GM12878 (cell line): Measurements from ENCODE around the gene HTR3E. TPM values are rescaled to one million over a fixed set of nuclear protein-coding genes. Genes with fewer than 3 reads are reported as not detected.

Experiments used
- BMI1 ChIP-seq: fragments of 450-650 bp; IDR thresholded peaks from 2 replicates; pipeline ENCODE4 v1.6.1; 2016; ENCODE audit warnings: mild to moderate bottlenecking, moderate library complexity, borderline replicate concordance
- CEBPZ ChIP-seq: fragments of 150-350 bp; IDR thresholded peaks from 2 replicates; pipeline ENCODE4 v1.6.1; 2016; ENCODE audit warnings: low read depth, low read length
- CHD4 ChIP-seq: fragments of 200-600 bp; sonication (generic); IDR thresholded peaks from 2 replicates; pipeline ENCODE4 v1.6.1; 2016; ENCODE audit warnings: mild to moderate bottlenecking
- GABPA ChIP-seq: IDR thresholded peaks from 2 replicates; pipeline ENCODE4 v1.6.1; 2014; ENCODE audit warnings: antibody characterized with exemption, low read depth, mild to moderate bottlenecking, inconsistent platforms
- IRF4 ChIP-seq: IDR thresholded peaks from 2 replicates; pipeline ENCODE4 v1.6.1; 2011; ENCODE audit warnings: low read depth, low read length
- MYB ChIP-seq: fragments of 150-350 bp; IDR thresholded peaks from 2 replicates; pipeline ENCODE4 v1.6.1; 2014; ENCODE audit warnings: mild to moderate bottlenecking, low read depth, low read length, borderline replicate concordance
- NFXL1 ChIP-seq: fragments of 450-650 bp; IDR thresholded peaks from 2 replicates; pipeline ENCODE4 v1.6.1; 2017; ENCODE audit warnings: antibody characterized with exemption, mild to moderate bottlenecking, borderline replicate concordance
- NFYA ChIP-seq: IDR thresholded peaks from 2 replicates; pipeline ENCODE4 v1.6.1; 2011; ENCODE audit warnings: low read depth, mild to moderate bottlenecking, low read length, improper control_type of control experiment, borderline replicate concordance
- NFYB ChIP-seq: IDR thresholded peaks from 2 replicates; pipeline ENCODE4 v1.6.1; 2011; ENCODE audit warnings: low read depth, mild to moderate bottlenecking, low read length, improper control_type of control experiment, moderate library complexity; ENCODE audit not compliant: insufficient read depth
- polyA plus RNA-seq, 11 experiments: library from polyadenylated mRNA; depleted of rRNA in 4 of 11; unstranded in 6 of 11; stranded (reverse) in 5 of 11; fragments of >200 nt; fragmentation: Nextera tagmentation in 4 of 11; fragmentation: Illumina TruSeq in 1 of 11; extraction: Ambion mirVana in 4 of 11; extraction: Trizol in 1 of 11; gene quantifications; 1 replicate in 1 of 11; 2 replicates in 10 of 11; pipeline versions ENCODE4 v1.2.1 to v1.2.3, GENCODE V29; 2011 to 2016; ENCODE audit warnings: inconsistent platforms in 2 of 11, missing spikeins in 2 of 11, low read depth in 1 of 11
- total RNA-seq, 4 experiments: library from RNA; depleted of rRNA in 3 of 4; stranded (reverse); fragments of >200 nt in 3 of 4; fragmentation: Illumina TruSeq in 1 of 4; extraction: Trizol in 1 of 4; gene quantifications; 2 replicates each; pipeline versions ENCODE4 v1.2.1 to v1.2.3, GENCODE V29; 2013 to 2021
- TF ChIP-seq, protein P1 (sequence below): fragments of 450-650 bp; IDR thresholded peaks from 2 replicates; pipeline ENCODE4 v1.6.1; 2018; ENCODE audit warnings: mild to moderate bottlenecking, low read depth, moderate library complexity; ENCODE audit not compliant: partially characterized antibody
- TF ChIP-seq, protein P2 (sequence below): fragments of 450-650 bp; IDR thresholded peaks from 2 replicates; pipeline ENCODE4 v1.6.1; 2014; ENCODE audit warnings: mild to moderate bottlenecking
- TF ChIP-seq, protein P3 (sequence below): fragments of 450-650 bp; IDR thresholded peaks from 2 replicates; pipeline ENCODE4 v1.6.1; 2017; ENCODE audit warnings: mild to moderate bottlenecking
- TF ChIP-seq, protein P4 (sequence below): IDR thresholded peaks from 2 replicates; pipeline ENCODE4 v1.6.1; 2011; ENCODE audit warnings: mild to moderate bottlenecking, low read depth, low read length, moderate library complexity; ENCODE audit not compliant: insufficient replicate concordance
- TF ChIP-seq, protein P5 (sequence below): fragments of 450-650 bp; IDR thresholded peaks from 2 replicates; pipeline ENCODE4 v1.6.1; 2016; ENCODE audit warnings: mild to moderate bottlenecking

The HTR3E gene
- total and polyA plus RNA-seq, 10 of the 15 experiments (the other 5 are each of a cell fraction or from before 2014, with no cell fraction given) = not detected

DNA sequence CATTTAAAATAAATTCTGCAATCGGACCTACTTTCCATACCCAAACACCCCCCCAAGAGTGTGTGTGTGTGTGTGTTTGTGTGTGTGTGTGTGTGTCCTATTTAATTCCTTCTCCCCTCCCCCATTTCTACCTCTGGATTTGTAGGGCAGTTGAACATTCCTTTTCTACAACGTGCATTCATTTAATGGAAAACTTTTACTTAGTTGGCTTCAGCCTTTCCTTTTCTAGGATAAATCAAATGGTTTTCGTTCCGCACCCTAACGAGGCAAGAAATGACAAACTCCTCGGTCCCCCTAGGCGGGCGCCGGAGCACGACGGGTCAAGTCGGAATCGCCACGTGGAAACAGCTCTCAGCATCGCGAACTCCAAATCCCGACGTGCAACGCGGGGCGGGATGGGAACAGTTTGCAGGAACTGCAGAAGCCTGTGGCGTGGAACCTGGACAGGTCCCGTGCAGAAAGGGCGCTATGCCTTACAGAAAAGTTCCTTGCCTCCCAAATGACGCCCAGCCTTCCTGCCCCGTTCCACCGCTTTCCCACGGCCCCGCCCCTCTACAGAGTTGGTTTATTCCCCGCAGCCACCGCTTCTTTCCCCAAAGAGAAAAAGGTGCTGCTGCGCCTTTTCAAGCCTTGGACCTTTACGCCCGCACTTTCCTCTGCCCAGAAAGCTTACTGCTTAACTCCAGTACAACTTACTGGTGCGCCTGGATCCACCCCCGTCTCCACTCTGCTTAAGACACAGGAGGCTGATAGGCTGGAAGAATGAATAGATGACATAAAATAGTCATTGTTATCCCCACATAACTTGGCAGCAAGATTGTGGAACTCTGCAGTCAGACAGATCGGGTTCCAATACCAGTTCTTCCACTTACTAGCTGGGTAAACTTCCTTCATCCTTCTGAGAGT, 37.2 kb downstream of the HTR3E start (continued):
- TF ChIP-seq NFYA = no peak
- no peak for TF ChIP-seq MYB
- TF ChIP-seq, protein P1, sequence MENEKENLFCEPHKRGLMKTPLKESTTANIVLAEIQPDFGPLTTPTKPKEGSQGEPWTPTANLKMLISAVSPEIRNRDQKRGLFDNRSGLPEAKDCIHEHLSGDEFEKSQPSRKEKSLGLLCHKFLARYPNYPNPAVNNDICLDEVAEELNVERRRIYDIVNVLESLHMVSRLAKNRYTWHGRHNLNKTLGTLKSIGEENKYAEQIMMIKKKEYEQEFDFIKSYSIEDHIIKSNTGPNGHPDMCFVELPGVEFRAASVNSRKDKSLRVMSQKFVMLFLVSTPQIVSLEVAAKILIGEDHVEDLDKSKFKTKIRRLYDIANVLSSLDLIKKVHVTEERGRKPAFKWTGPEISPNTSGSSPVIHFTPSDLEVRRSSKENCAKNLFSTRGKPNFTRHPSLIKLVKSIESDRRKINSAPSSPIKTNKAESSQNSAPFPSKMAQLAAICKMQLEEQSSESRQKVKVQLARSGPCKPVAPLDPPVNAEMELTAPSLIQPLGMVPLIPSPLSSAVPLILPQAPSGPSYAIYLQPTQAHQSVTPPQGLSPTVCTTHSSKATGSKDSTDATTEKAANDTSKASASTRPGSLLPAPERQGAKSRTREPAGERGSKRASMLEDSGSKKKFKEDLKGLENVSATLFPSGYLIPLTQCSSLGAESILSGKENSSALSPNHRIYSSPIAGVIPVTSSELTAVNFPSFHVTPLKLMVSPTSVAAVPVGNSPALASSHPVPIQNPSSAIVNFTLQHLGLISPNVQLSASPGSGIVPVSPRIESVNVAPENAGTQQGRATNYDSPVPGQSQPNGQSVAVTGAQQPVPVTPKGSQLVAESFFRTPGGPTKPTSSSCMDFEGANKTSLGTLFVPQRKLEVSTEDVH = no peak
- no peak for TF ChIP-seq CEBPZ
- TF ChIP-seq, protein P2, sequence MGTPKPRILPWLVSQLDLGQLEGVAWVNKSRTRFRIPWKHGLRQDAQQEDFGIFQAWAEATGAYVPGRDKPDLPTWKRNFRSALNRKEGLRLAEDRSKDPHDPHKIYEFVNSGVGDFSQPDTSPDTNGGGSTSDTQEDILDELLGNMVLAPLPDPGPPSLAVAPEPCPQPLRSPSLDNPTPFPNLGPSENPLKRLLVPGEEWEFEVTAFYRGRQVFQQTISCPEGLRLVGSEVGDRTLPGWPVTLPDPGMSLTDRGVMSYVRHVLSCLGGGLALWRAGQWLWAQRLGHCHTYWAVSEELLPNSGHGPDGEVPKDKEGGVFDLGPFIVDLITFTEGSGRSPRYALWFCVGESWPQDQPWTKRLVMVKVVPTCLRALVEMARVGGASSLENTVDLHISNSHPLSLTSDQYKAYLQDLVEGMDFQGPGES = no peak
- 0 out of 2 replicates have a peak, but pooled peaks have one; percentile 28 for TF ChIP-seq NFYB
- peak; percentile 75 for TF ChIP-seq GABPA
- TF ChIP-seq, protein P3, sequence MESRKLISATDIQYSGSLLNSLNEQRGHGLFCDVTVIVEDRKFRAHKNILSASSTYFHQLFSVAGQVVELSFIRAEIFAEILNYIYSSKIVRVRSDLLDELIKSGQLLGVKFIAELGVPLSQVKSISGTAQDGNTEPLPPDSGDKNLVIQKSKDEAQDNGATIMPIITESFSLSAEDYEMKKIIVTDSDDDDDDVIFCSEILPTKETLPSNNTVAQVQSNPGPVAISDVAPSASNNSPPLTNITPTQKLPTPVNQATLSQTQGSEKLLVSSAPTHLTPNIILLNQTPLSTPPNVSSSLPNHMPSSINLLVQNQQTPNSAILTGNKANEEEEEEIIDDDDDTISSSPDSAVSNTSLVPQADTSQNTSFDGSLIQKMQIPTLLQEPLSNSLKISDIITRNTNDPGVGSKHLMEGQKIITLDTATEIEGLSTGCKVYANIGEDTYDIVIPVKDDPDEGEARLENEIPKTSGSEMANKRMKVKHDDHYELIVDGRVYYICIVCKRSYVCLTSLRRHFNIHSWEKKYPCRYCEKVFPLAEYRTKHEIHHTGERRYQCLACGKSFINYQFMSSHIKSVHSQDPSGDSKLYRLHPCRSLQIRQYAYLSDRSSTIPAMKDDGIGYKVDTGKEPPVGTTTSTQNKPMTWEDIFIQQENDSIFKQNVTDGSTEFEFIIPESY = no peak
- TF ChIP-seq IRF4 = no peak
- TF ChIP-seq CHD4 = no peak
- TF ChIP-seq BMI1 = no peak
- TF ChIP-seq, protein P4, sequence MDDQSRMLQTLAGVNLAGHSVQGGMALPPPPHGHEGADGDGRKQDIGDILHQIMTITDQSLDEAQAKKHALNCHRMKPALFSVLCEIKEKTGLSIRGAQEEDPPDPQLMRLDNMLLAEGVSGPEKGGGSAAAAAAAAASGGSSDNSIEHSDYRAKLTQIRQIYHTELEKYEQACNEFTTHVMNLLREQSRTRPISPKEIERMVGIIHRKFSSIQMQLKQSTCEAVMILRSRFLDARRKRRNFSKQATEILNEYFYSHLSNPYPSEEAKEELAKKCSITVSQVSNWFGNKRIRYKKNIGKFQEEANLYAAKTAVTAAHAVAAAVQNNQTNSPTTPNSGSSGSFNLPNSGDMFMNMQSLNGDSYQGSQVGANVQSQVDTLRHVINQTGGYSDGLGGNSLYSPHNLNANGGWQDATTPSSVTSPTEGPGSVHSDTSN = no peak
- no peak for TF ChIP-seq NFXL1
- TF ChIP-seq, protein P5, sequence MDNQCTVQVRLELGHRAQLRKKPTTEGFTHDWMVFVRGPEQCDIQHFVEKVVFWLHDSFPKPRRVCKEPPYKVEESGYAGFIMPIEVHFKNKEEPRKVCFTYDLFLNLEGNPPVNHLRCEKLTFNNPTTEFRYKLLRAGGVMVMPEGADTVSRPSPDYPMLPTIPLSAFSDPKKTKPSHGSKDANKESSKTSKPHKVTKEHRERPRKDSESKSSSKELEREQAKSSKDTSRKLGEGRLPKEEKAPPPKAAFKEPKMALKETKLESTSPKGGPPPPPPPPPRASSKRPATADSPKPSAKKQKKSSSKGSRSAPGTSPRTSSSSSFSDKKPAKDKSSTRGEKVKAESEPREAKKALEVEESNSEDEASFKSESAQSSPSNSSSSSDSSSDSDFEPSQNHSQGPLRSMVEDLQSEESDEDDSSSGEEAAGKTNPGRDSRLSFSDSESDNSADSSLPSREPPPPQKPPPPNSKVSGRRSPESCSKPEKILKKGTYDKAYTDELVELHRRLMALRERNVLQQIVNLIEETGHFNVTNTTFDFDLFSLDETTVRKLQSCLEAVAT = 0 out of 2 replicates have a peak, but pooled peaks have one; percentile 34
